Measurements from ENCODE around the gene NR1D1.

The NR1D1 gene

DNA sequence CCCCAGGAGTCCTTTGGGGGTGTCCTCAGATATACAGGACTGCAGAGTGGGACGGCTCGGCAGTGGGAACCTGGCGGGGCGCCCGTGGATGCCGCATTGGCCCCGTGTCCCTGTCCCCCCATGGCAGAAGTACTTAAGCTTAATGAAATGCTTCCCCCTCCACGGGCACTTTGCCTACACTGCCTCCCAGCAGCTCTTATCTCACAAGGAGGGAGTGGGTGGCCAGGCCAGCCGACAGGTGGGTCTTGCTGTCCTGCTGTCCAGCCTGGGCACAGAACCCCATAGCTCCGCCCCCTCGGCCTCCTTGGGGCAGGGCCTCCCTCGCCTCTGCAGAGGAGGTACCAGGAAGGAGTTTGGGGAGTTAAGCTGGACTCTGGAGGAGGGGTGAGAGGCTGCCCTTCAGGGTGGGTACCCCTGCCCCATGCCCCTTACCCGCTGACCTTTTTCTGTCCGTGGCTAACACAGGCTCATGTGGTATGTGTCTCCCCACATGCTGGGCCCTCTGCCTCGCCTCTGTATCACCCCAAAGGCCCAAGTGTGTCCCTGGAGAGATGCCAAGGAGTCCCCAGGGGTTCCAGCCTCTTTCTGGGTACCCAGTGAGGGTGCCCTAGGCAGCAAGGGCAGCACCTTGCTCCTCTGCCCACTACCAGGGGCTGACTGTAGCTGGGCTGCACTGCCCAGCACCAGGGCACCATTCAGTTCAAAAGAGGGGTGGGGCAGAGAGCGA lies 28.9 kb downstream of the NR1D1 start:
- H3K36me3 ChIP-seq (ENCODE audit: control insufficient read depth in 1 of 2, insufficient read depth in 2 of 2, low read length in 2 of 2), result peaks cover 0 to 4% of the 10 kb centered on the region in 2 donors
- H3K4me3 ChIP-seq (ENCODE audit: low read depth in 1 of 2, low read length in 2 of 2), result peak overlapping the region; percentile 21 to 39
- H3K4me1 ChIP-seq (ENCODE audit: control insufficient read depth in 1 of 2, insufficient read depth in 2 of 2, low read length in 2 of 2), result peaks cover 73 to 98% of the 10 kb centered on the region in 2 donors
- H3K9me3 ChIP-seq (ENCODE audit: control insufficient read depth in 1 of 2, low read length in 2 of 2), result no peaks in the 10 kb centered on the region
- H3K27ac ChIP-seq (ENCODE audit: low read length), result peak overlapping the region; percentile 94
- H3K27me3 ChIP-seq (ENCODE audit: low read depth, low read length), result no peaks in the 10 kb centered on the region

DNA sequence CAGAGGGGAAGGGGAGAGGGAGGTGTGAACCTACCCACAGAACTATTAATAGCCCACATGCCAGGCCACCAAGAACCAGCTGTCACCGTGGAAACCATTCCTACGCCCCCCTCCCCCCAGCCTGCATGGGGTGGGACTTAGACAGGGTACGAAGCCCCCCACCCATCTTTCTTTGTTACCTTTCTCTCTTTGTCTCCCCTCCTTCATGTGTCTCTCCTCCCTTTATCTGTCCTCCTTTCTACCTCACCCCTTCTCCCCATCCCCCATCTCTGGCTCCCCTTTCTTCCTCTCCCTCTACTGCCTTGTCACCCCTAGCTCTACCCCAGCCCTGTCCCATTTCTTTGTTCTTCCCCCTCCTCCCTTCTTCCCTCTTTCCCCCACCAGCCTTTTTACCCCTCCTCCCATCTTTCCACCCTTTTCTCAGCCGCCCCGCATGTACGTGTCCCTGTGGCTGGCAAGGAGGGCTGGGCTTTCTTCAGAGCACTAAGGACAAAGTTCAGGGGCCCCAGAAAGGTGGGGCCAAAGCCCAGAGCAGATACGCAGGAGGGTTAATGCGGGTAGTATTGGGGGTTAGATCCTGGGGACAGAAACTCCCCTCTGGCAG lies 29.6 kb downstream of the NR1D1 start:
- Histone ChIP-seq H3K9me3 (ENCODE audit: control insufficient read depth in 1 of 2, low read length in 2 of 2) (no peaks in the 10 kb centered on the region), H3K4me3 (ENCODE audit: low read depth in 1 of 2, low read length in 2 of 2) (peak overlapping the region; percentile 39 to 49), H3K36me3 (ENCODE audit: control insufficient read depth in 1 of 2, insufficient read depth in 2 of 2, low read length in 2 of 2) (no peaks in the 10 kb centered on the region), H3K27ac (ENCODE audit: low read length) (peak overlapping the region; percentile 94), H3K4me1 (ENCODE audit: control insufficient read depth in 1 of 2, insufficient read depth in 2 of 2, low read length in 2 of 2) (peaks cover 67 to 97% of the 10 kb centered on the region in 2 donors), H3K27me3 (ENCODE audit: low read depth, low read length) (no peaks in the 10 kb centered on the region)

DNA sequence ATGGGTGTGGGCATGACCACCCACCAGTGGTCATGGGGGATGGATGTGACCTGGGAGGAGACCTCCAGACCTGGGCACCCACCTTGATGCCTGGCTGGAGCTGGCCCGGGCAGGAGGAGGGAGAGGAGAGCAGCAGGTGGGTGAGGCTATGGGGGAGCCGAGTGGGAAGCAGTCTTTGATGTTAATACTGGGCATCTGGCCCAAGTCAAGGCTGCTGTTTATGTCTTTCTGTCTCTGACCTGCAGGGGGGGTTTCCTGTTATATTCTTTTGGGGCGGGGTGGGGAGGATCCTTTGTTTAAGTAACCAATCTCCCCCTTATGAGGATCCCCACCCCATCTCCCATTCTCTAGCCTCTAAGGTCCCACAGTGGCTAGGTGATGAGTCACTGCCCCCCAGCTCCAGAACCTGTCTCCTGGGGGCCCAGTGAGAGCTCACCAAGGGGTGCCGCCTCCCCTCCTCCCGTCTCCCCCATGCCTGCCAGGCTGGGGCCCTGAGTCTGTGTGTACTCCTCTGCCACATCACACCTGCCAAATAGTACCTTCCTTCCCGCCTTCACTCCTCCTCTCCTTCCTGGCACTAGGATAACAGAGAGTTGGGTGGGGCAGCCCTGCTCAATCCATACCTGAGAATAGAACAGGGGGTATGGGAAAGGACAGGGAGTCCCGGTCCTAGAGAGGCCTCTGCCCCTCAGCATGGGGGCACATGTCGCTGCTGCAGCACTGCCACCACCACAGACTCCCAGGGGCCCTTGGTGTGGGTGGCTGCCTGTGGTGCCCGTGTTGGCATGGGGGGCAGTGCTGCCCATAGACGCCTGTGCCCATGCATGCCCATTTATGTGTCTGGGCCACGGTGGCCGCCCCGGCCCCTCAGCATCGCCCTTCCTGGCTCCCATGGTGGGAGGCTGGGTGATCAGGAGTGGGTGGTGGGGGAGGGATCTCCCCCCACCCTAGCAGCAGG lies 30.4 kb downstream of the NR1D1 start:
- no peaks in the 10 kb centered on the region for H3K27me3 ChIP-seq (ENCODE audit: low read depth, low read length)
- H3K27ac ChIP-seq (ENCODE audit: low read length), result peak overlapping the region; percentile 94
- H3K4me3 ChIP-seq (ENCODE audit: low read depth in 1 of 2, low read length in 2 of 2), result peak overlapping the region; percentile 49 to 53
- no peaks in the 10 kb centered on the region for H3K9me3 ChIP-seq (ENCODE audit: control insufficient read depth in 1 of 2, low read length in 2 of 2)
- H3K36me3 ChIP-seq (ENCODE audit: control insufficient read depth in 1 of 2, insufficient read depth in 2 of 2, low read length in 2 of 2), result no peaks in the 10 kb centered on the region
- peaks cover 63 to 97% of the 10 kb centered on the region in 2 donors for H3K4me1 ChIP-seq (ENCODE audit: control insufficient read depth in 1 of 2, insufficient read depth in 2 of 2, low read length in 2 of 2)

DNA sequence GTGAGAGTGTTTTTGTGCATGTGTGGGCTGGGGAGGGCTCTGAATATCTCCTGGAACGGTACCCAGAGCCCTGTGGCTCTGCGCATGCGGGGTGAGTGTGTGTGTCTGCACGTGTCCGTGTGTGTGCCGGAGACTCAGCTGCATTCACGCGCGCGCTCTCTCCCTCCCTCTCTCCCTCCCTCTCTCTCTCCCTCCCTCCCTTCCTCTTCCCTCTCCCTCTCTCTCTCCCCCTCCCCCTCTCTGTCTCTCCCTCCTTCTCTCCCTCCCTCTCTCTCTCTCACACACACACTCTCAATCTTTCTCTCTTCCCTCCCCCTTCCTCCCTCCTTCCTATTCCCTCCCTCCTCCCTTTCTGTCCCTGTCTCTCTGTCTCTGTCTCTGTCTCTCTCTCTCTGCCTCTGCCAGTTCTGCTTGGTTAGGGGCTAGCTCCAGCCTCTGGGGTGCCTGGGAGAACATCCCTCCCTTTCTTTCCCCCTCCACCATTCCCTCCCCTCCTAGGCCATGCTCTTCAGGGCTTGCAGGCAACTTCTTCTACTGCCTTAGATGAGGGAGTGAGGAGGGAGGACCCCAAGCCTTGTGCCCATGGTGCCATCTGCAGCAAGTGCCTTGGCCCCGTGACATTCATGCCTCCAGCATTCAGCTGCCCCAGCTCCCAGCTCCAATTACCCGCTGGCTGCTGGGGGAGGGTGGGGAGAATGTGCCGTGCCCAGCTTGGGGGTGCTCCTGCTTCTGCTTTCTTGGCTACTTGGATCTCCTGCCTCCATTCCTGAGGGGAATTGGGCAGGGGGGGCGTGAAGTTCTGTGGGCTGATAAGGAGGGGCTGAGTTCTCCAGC lies 31.3 kb downstream of the NR1D1 start:
- peaks cover 63 to 97% of the 10 kb centered on the region in 2 donors for H3K4me1 ChIP-seq (ENCODE audit: control insufficient read depth in 1 of 2, insufficient read depth in 2 of 2, low read length in 2 of 2)
- H3K36me3 ChIP-seq (ENCODE audit: control insufficient read depth in 1 of 2, insufficient read depth in 2 of 2, low read length in 2 of 2), result no peaks in the 10 kb centered on the region
- H3K27me3 ChIP-seq (ENCODE audit: low read depth, low read length), result no peaks in the 10 kb centered on the region
- H3K4me3 ChIP-seq (ENCODE audit: low read depth in 1 of 2, low read length in 2 of 2), result peak overlapping the region; percentile 49 to 53
- H3K27ac ChIP-seq (ENCODE audit: low read length), result peak overlapping the region; percentile 94
- no peaks in the 10 kb centered on the region for H3K9me3 ChIP-seq (ENCODE audit: control insufficient read depth in 1 of 2, low read length in 2 of 2)

DNA sequence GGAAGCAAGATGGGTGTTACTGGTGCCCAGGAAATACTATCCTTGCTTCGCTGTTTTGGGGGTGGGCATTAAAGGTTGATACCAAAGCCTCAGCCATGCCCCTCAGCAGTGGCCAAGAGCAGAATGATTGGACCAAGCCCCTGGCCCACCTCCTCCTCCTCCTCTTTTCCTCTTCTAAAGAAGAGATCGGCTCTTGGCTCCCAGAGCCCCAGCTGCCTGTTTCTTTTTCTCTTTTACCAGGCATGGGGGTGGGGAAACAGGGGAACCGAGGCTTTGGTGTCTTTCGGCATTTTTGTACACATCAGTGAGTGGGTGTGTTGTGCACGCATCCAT lies 31.8 kb downstream of the NR1D1 start:
- Histone ChIP-seq H3K27ac (ENCODE audit: low read length) (peak overlapping the region; percentile 94), H3K4me1 (ENCODE audit: control insufficient read depth in 1 of 2, insufficient read depth in 2 of 2, low read length in 2 of 2) (peaks cover 62 to 97% of the 10 kb centered on the region in 2 donors), H3K9me3 (ENCODE audit: control insufficient read depth in 1 of 2, low read length in 2 of 2) (no peaks in the 10 kb centered on the region), H3K4me3 (ENCODE audit: low read depth in 1 of 2, low read length in 2 of 2) (peak overlapping the region; percentile 49 to 53), H3K36me3 (ENCODE audit: control insufficient read depth in 1 of 2, insufficient read depth in 2 of 2, low read length in 2 of 2) (no peaks in the 10 kb centered on the region), H3K27me3 (ENCODE audit: low read depth, low read length) (no peaks in the 10 kb centered on the region)

DNA sequence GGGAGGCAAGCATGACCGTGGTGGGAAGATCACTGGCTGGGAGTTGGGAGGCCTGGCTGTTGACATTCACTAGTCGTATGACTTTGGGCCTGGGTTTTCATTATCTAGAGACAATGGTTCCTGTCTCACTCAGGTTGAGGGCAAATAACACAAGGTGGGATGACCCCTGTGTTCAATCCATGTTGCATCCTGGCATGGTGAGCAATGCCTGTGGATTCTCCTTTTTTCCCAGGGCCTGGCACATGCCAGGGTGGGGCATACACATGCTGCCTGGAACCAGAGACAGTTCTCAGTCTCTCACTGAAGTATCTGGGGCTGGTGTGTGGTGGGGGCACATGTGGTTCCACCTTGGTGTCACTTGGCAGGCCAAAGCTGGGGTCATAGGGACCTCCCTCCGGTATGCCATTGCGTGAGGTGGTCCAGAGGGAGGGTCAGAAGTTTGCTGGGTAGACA lies 32.2 kb downstream of the NR1D1 start:
- Histone ChIP-seq H3K27ac (ENCODE audit: low read length) (peak overlapping the region; percentile 94), H3K4me1 (ENCODE audit: control insufficient read depth in 1 of 2, insufficient read depth in 2 of 2, low read length in 2 of 2) (peaks cover 58 to 95% of the 10 kb centered on the region in 2 donors), H3K9me3 (ENCODE audit: control insufficient read depth in 1 of 2, low read length in 2 of 2) (no peaks in the 10 kb centered on the region), H3K27me3 (ENCODE audit: low read depth, low read length) (no peaks in the 10 kb centered on the region), H3K36me3 (ENCODE audit: control insufficient read depth in 1 of 2, insufficient read depth in 2 of 2, low read length in 2 of 2) (no peaks in the 10 kb centered on the region), H3K4me3 (ENCODE audit: low read depth in 1 of 2, low read length in 2 of 2) (peak overlapping the region; percentile 49 to 53)

DNA sequence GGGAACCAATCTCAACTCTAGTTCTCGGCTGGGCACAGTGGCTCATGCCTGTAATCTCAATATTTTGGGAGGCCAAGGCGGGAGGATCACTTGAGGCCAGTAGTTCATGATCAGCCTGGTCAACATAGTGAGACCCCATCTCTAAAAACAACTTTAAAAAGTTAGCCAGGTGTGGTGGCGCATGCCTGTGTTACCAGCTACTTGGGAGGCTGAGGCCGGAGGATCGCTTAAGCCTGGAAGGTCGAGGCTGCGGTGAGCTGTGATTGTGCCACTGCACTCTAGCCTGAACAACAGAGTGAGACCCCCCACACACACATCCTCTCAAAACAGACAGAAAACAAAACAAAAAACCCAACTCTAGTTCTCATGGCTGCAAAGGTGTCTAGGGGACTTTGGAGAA lies 32.7 kb downstream of the NR1D1 start:
- H3K36me3 ChIP-seq (ENCODE audit: control insufficient read depth in 1 of 2, insufficient read depth in 2 of 2, low read length in 2 of 2), result no peaks in the 10 kb centered on the region
- H3K4me1 ChIP-seq (ENCODE audit: control insufficient read depth in 1 of 2, insufficient read depth in 2 of 2, low read length in 2 of 2), result peaks cover 54 to 90% of the 10 kb centered on the region in 2 donors
- H3K27me3 ChIP-seq (ENCODE audit: low read depth, low read length), result no peaks in the 10 kb centered on the region
- H3K9me3 ChIP-seq (ENCODE audit: control insufficient read depth in 1 of 2, low read length in 2 of 2), result no peaks in the 10 kb centered on the region
- H3K27ac ChIP-seq (ENCODE audit: low read length), result peak overlapping the region; percentile 94
- no peak overlapping the region for H3K4me3 ChIP-seq (ENCODE audit: low read depth in 1 of 2, low read length in 2 of 2)

DNA sequence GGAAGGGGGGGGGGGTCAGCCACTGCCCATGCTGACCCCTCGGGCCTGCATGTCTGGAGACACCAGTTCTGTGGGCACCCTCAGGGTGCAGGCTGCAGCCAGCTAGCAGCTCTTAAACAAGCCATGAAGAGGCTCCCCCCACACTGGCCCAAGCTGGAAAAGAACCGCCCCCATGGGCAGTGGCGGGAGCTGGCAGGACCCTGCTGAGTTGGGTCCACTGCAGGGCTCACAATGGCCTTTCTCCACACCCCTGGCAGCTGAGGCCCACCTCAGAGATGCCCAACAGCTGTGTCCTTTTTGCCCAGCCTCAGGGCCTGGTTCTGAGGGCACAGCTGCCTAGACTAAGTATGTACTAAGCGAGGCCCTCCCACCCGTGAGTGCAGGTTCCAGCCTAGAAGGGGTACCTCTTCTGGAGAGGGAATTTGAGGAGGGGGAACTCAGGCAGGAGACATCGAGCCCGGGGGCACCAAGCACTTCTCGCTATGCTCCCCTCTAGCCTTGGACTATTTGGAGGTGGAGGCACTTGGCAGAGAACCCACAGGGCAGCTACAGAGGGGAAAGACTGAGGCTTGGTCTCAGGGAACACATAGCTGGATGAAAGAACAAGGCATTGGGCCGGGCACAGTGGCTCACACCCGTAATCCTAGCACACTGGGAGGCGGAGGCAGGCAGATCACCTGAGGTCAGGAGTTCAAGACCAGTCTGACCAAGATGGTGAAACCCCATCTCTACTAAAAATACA lies 34.4 kb downstream of the NR1D1 start:
- no peaks in the 10 kb centered on the region for H3K36me3 ChIP-seq (ENCODE audit: control insufficient read depth in 1 of 2, insufficient read depth in 2 of 2, low read length in 2 of 2)
- peak overlapping the region in 1 of 2 donors; percentile 99 for H3K4me3 ChIP-seq (ENCODE audit: low read depth in 1 of 2, low read length in 2 of 2)
- no peaks in the 10 kb centered on the region for H3K27me3 ChIP-seq (ENCODE audit: low read depth, low read length)
- H3K27ac ChIP-seq (ENCODE audit: low read length), result peak overlapping the region; percentile 39
- H3K9me3 ChIP-seq (ENCODE audit: control insufficient read depth in 1 of 2, low read length in 2 of 2), result no peaks in the 10 kb centered on the region
- H3K4me1 ChIP-seq (ENCODE audit: control insufficient read depth in 1 of 2, insufficient read depth in 2 of 2, low read length in 2 of 2), result peaks cover 44 to 84% of the 10 kb centered on the region in 2 donors

DNA sequence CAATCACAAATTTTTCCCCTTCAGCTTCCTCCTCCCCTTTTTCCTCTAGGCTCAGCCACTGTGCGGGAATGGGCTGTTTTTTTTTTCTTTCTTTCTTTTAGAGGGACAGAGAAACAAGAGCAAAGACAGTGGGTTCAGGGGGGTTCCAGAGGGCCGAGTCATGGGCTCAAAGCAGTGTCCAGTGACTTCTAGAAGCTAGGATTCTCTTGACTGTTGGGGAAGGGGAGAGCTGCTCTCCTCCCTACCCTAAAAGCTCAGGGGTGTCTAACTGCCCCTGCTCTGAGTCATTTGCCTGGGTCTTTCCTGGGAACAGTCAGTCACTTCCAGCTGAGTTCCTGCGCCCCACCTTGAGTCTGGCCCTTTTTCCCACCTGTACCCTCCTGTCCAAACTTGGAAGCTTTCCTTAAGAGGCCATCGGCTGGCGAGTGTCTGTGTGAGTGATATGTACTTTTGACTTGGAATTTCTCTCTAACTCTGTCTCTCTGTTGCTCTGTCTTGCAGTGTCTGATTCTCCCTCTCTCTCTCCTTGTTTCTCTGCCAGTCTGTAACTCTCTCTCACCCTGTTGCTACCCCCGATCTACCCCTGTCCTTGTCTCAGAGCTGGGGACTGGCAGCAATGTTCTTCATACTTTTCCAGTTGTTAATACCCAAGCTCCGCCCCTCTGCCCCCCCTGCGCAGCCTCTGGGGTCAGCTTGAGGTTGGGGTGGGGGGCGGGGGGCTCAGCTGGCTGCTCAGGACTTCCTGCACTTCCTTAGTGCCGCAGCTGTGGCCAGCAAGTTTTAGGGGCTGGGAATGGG lies 35.2 kb downstream of the NR1D1 start:
- Histone ChIP-seq H3K27ac (ENCODE audit: low read length) (peak overlapping the region; percentile 80), H3K9me3 (ENCODE audit: control insufficient read depth in 1 of 2, low read length in 2 of 2) (no peaks in the 10 kb centered on the region), H3K4me3 (ENCODE audit: low read depth in 1 of 2, low read length in 2 of 2) (peak overlapping the region; percentile 82 to 99), H3K4me1 (ENCODE audit: control insufficient read depth in 1 of 2, insufficient read depth in 2 of 2, low read length in 2 of 2) (peaks cover 38 to 77% of the 10 kb centered on the region in 2 donors), H3K36me3 (ENCODE audit: control insufficient read depth in 1 of 2, insufficient read depth in 2 of 2, low read length in 2 of 2) (no peaks in the 10 kb centered on the region), H3K27me3 (ENCODE audit: low read depth, low read length) (no peaks in the 10 kb centered on the region)
